GM06990 (cell line): ENCODE data around the gene KRT17.

Source experiments
- DNase-seq: peaks from one replicate; pipeline ENCODE4 v3.0.0-alpha.2; 2011; ENCODE audit not compliant: insufficient read length; ENCODE audit errors: extremely low read depth
- H3K27me3 ChIP-seq: replicated peaks from 2 replicates; pipeline ENCODE4 v1.6.0; 2011; ENCODE audit warnings: low read length; ENCODE audit not compliant: control insufficient read depth, insufficient read depth
- H3K36me3 ChIP-seq: 2 replicates; pipeline ENCODE4 v1.5.1; 2011; ENCODE audit warnings: low read length; ENCODE audit not compliant: control insufficient read depth, insufficient read depth
- H3K4me3 ChIP-seq: replicated peaks from 2 replicates; pipeline ENCODE4 v1.5.1; 2011; ENCODE audit warnings: low read depth, mild to moderate bottlenecking, control low read depth, low read length
- TF ChIP-seq, protein P1 (sequence below): IDR thresholded peaks from 2 replicates; pipeline ENCODE4 v1.5.1; 2011; ENCODE audit warnings: low read length, control low read depth, mild to moderate bottlenecking, inconsistent platforms; ENCODE audit not compliant: insufficient read depth, poor library complexity, severe bottlenecking

KRT17 gene

GRCh38 chr17:41595585-41595984, 28.8 kb downstream of the KRT17 start:
- TF ChIP-seq, protein P1, sequence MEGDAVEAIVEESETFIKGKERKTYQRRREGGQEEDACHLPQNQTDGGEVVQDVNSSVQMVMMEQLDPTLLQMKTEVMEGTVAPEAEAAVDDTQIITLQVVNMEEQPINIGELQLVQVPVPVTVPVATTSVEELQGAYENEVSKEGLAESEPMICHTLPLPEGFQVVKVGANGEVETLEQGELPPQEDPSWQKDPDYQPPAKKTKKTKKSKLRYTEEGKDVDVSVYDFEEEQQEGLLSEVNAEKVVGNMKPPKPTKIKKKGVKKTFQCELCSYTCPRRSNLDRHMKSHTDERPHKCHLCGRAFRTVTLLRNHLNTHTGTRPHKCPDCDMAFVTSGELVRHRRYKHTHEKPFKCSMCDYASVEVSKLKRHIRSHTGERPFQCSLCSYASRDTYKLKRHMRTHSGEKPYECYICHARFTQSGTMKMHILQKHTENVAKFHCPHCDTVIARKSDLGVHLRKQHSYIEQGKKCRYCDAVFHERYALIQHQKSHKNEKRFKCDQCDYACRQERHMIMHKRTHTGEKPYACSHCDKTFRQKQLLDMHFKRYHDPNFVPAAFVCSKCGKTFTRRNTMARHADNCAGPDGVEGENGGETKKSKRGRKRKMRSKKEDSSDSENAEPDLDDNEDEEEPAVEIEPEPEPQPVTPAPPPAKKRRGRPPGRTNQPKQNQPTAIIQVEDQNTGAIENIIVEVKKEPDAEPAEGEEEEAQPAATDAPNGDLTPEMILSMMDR: no peak
- Histone ChIP-seq H3K27me3 (peaks cover 1% of the 10 kb centered on the region), H3K4me3 (no peak overlapping the region), H3K36me3 (no peaks in the 10 kb centered on the region)
- no peak for DNase-seq

DNA sequence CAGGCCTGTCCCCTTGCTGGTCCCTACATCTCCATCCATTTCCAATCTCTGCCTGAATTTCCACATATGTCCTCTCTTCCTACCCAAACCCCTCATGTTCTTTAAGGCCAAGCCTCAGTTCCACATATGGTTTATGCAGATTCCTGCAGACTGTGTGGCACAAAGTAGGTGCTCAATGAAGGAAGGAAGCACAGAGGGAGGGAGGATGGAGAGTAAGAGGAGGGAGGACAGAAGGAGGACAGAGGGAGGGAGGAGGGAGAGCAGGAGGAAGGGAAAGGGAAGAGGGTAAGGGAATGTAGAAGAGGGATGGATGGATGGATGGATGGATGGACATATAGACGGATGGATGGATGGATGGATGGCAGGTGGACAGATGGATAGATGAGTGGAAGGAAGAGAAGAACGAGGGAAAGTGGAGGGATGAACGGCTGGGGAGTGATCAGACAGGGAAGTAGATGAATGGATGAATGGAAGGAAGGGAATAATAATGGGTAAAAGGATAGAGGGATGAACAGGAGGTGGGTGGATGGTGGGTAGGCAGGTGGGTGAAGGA, 29.9 kb downstream of the KRT17 start:
- Histone ChIP-seq H3K27me3 (no peaks in the 10 kb centered on the region; the same call in 1 of the 2 replicates), H3K36me3 (no peaks in the 10 kb centered on the region), H3K4me3 (no peak overlapping the region)
- no peak for DNase-seq
- TF ChIP-seq, protein P1: no peak

DNA sequence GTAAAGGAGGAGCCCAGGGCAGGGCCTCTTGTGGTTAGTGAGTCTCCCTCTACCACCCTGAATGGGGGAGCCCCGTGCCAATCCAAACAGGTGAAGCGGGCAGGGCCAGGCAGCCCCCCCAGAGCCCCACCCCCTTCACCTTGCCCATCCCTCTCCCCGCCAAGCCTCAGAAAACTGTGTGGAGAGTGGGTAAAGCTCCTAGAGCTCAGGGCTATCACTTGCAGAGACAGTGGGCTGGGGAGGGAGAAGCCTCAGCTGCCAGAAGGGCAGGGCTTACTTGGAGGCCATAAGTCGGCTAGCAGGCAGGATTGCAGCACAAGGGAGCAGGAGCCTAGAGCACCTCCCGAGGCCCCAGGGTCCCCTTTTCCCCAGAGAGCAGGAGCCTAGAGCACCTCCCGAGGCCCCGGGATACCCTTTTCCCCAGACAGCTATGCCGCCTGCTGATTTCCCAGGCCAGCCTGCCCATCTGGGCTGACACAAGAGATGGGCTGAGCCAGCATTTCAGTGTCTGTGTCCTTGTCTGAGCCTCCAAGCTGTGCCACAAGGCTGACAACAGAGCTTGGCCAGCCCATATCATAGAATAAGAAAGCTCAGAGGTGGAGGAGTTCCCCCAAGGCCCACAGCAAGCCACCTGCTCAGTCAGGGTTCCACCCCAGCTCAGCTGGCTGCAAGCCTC, 30.9 kb downstream of the KRT17 start:
- Histone ChIP-seq H3K36me3 (no peaks in the 10 kb centered on the region), H3K27me3 (no peaks in the 10 kb centered on the region; the same call in 1 of the 2 replicates), H3K4me3 (no peak overlapping the region)
- DNase-seq: no peak
- TF ChIP-seq, protein P1: no peak

GRCh38 chr17:41592601-41593305, 31.6 kb downstream of the KRT17 start:
- no peak overlapping the region for H3K4me3 ChIP-seq
- TF ChIP-seq, protein P1: no peak
- no peaks in the 10 kb centered on the region for H3K36me3 ChIP-seq
- DNase-seq: no peak
- H3K27me3 ChIP-seq: no peaks in the 10 kb centered on the region; the same call in none of the 2 replicates

GRCh38 chr17:41589301-41589700, 35.1 kb downstream of the KRT17 start:
- no peak for DNase-seq
- TF ChIP-seq, protein P1: no peak
- Histone ChIP-seq H3K4me3 (no peak overlapping the region), H3K36me3 (no peaks in the 10 kb centered on the region), H3K27me3 (no peaks in the 10 kb centered on the region; the same call in none of the 2 replicates)
